HL-60/S4 treated with phorbol 12-myristate 13-acetate at 8.2 ng/mL for 4 days and 3 days (cell line): ENCODE results near the gene SPC24.
"Not testable (repeated sequence)": the region's sequence is repeated elsewhere in the genome, so short reads cannot be mapped to it uniquely, and the experiment has no call there.

Experiments used
- in situ Hi-C: fragments of 300-500 bp; cut with MboI; formaldehyde crosslinking; loops from 2 replicates; pipeline ENCODE4 v1.15.0; 2022; ENCODE audit warnings: low sequenced_read_pairs

Gene SPC24

GRCh38 chr19:11098327-11098726 is 57.3 kb downstream of the SPC24 start:
- in situ Hi-C loops = no loop called here

GRCh38 chr19:11097367-11097766 is 58.2 kb downstream of the SPC24 start:
- in situ Hi-C loops = not testable (repeated sequence)

- in situ Hi-C loops = no loop called here
Measured at GRCh38 chr19:11096210-11096841, 59.3 kb downstream of the SPC24 start.
